ENCODE data around the gene RHBDD3.
"Not testable (repeated sequence)": the region's sequence is repeated elsewhere in the genome, so short reads cannot be mapped to it uniquely, and the experiment has no call there.

The RHBDD3 gene

GRCh38 chr22:29219881-29220670, 47.7 kb downstream of the RHBDD3 start:
- in situ Hi-C loops (cut with HindIII; ENCODE audit: low sequenced_read_pairs), result no loop called here

GRCh38 chr22:29219409-29219782, 48.4 kb downstream of the RHBDD3 start:
- in situ Hi-C loops (cut with HindIII; ENCODE audit: low sequenced_read_pairs), result not testable (repeated sequence)

- in situ Hi-C loops (cut with HindIII; ENCODE audit: low sequenced_read_pairs), result no loop called here
Measured at GRCh38 chr22:29218758-29219408, 48.9 kb downstream of the RHBDD3 start.

GRCh38 chr22:29217827-29218757, 49.7 kb downstream of the RHBDD3 start:
- in situ Hi-C loops (cut with HindIII; ENCODE audit: low sequenced_read_pairs), result no loop called here

- in situ Hi-C loops (cut with HindIII; ENCODE audit: low sequenced_read_pairs), result no loop called here
Measured at GRCh38 chr22:29216873-29217666, 50.7 kb downstream of the RHBDD3 start.

GRCh38 chr22:29216011-29216872, 51.5 kb downstream of the RHBDD3 start:
- in situ Hi-C loops (cut with HindIII; ENCODE audit: low sequenced_read_pairs), result no loop called here

- in situ Hi-C loops (cut with HindIII; ENCODE audit: low sequenced_read_pairs), result no loop called here
Measured at GRCh38 chr22:29215012-29215860, 52.5 kb downstream of the RHBDD3 start.

- in situ Hi-C loops (cut with HindIII; ENCODE audit: low sequenced_read_pairs), result no loop called here
Measured at GRCh38 chr22:29214232-29214631, 53.5 kb downstream of the RHBDD3 start.

- in situ Hi-C loops (cut with HindIII; ENCODE audit: low sequenced_read_pairs), result no loop called here
Measured at GRCh38 chr22:29213493-29213892, 54.3 kb downstream of the RHBDD3 start.

- in situ Hi-C loops (cut with HindIII; ENCODE audit: low sequenced_read_pairs), result no loop called here
Measured at GRCh38 chr22:29212743-29213142, 55.0 kb downstream of the RHBDD3 start.

GRCh38 chr22:29211466-29211865, 56.3 kb downstream of the RHBDD3 start:
- in situ Hi-C loops (cut with HindIII; ENCODE audit: low sequenced_read_pairs), result no loop called here

- in situ Hi-C loops (cut with HindIII; ENCODE audit: low sequenced_read_pairs), result no loop called here
Measured at GRCh38 chr22:29211066-29211465, 56.7 kb downstream of the RHBDD3 start.

Measured in DLD1 (cell line).